ENCODE results near the gene NKAIN2. TPM values are rescaled to one million over a fixed set of nuclear protein-coding genes. Genes with fewer than 3 reads are reported as not detected.

The NKAIN2 gene
- total RNA-seq, 2 donors from 2014 or later, result 0.29 TPM; not detected in 1

GRCh38 chr6:124438546-124439065 lies 634.9 kb downstream of the NKAIN2 start:
- Mint-ChIP-seq H3K27ac (no peak overlapping the region), H3K27me3 (ENCODE audit: insufficient read depth) (peaks cover 2% of the 10 kb centered on the region), H3K4me1 (peaks cover 7% of the 10 kb centered on the region), H3K36me3 (ENCODE audit: low read depth) (no peaks in the 10 kb centered on the region), H3K4me3 (no peak overlapping the region), H3K9me3 (no peaks in the 10 kb centered on the region)
- Histone ChIP-seq H3K9ac (ENCODE audit: extremely low read depth, low read length, poor library complexity, severe bottlenecking) (no peak overlapping the region), H3K4me1 (ENCODE audit: control insufficient read depth, insufficient read depth, low read length) (peaks cover 3% of the 10 kb centered on the region), H3K27me3 (ENCODE audit: control insufficient read depth, insufficient read depth, low read length, poor library complexity, severe bottlenecking) (no peaks in the 10 kb centered on the region), H3K27ac (ENCODE audit: low read depth, low read length) (no peak overlapping the region), H3K4me3 (ENCODE audit: low read length) (no peak overlapping the region), H3K36me3 (ENCODE audit: control insufficient read depth, insufficient read depth, low read length) (no peaks in the 10 kb centered on the region), H3K9me3 (ENCODE audit: control insufficient read depth, low read length) (no peaks in the 10 kb centered on the region)
- TF ChIP-seq, protein P1, sequence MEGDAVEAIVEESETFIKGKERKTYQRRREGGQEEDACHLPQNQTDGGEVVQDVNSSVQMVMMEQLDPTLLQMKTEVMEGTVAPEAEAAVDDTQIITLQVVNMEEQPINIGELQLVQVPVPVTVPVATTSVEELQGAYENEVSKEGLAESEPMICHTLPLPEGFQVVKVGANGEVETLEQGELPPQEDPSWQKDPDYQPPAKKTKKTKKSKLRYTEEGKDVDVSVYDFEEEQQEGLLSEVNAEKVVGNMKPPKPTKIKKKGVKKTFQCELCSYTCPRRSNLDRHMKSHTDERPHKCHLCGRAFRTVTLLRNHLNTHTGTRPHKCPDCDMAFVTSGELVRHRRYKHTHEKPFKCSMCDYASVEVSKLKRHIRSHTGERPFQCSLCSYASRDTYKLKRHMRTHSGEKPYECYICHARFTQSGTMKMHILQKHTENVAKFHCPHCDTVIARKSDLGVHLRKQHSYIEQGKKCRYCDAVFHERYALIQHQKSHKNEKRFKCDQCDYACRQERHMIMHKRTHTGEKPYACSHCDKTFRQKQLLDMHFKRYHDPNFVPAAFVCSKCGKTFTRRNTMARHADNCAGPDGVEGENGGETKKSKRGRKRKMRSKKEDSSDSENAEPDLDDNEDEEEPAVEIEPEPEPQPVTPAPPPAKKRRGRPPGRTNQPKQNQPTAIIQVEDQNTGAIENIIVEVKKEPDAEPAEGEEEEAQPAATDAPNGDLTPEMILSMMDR (conservative IDR thresholded peaks at IDR 0.05), result no peak
- DNase-seq, result no peak
- WGBS, 2 experiments (ENCODE audit: insufficient coverage in 1 of 2, insufficient read length in 1 of 2), result 88 to 90% methylated on average over 3 to 4 of the region's 4 CpGs

GRCh38 chr6:124441450-124441849 lies 637.8 kb downstream of the NKAIN2 start:
- Mint-ChIP-seq H3K4me3 (no peak overlapping the region), H3K27me3 (ENCODE audit: insufficient read depth) (peaks cover 2% of the 10 kb centered on the region), H3K4me1 (peaks cover 7% of the 10 kb centered on the region), H3K9me3 (no peaks in the 10 kb centered on the region), H3K27ac (no peak overlapping the region), H3K36me3 (ENCODE audit: low read depth) (no peaks in the 10 kb centered on the region)
- no peaks in the 10 kb centered on the region for H3K9me3 ChIP-seq (ENCODE audit: control insufficient read depth, low read length)
- DNase-seq, result no peak
- no peak overlapping the region for H3K4me3 ChIP-seq (ENCODE audit: low read length)
- no peaks in the 10 kb centered on the region for H3K36me3 ChIP-seq (ENCODE audit: control insufficient read depth, insufficient read depth, low read length)
- no peaks in the 10 kb centered on the region for H3K27me3 ChIP-seq (ENCODE audit: control insufficient read depth, insufficient read depth, low read length, poor library complexity, severe bottlenecking)
- H3K27ac ChIP-seq (ENCODE audit: low read depth, low read length), result no peak overlapping the region
- TF ChIP-seq, protein P1 (conservative IDR thresholded peaks at IDR 0.05), result no peak
- 94 to 95% methylated on average over 2 of the region's 3 CpGs for WGBS, 2 experiments (ENCODE audit: insufficient coverage in 1 of 2, insufficient read length in 1 of 2)
- no peak overlapping the region for H3K9ac ChIP-seq (ENCODE audit: extremely low read depth, low read length, poor library complexity, severe bottlenecking)
- H3K4me1 ChIP-seq (ENCODE audit: control insufficient read depth, insufficient read depth, low read length), result peaks cover 3% of the 10 kb centered on the region

- peaks cover 2% of the 10 kb centered on the region for H3K4me1 ChIP-seq (ENCODE audit: control insufficient read depth, insufficient read depth, low read length)
- TF ChIP-seq, protein P1 (conservative IDR thresholded peaks at IDR 0.05), result no peak
- Mint-ChIP-seq H3K27me3 (ENCODE audit: insufficient read depth) (peaks cover 2% of the 10 kb centered on the region), H3K9me3 (no peaks in the 10 kb centered on the region), H3K36me3 (ENCODE audit: low read depth) (no peaks in the 10 kb centered on the region), H3K4me1 (peaks cover 1% of the 10 kb centered on the region), H3K27ac (no peak overlapping the region), H3K4me3 (no peak overlapping the region)
- no peak overlapping the region for H3K4me3 ChIP-seq (ENCODE audit: low read length)
- no peaks in the 10 kb centered on the region for H3K9me3 ChIP-seq (ENCODE audit: control insufficient read depth, low read length)
- no peaks in the 10 kb centered on the region for H3K27me3 ChIP-seq (ENCODE audit: control insufficient read depth, insufficient read depth, low read length, poor library complexity, severe bottlenecking)
- no peak overlapping the region for H3K9ac ChIP-seq (ENCODE audit: extremely low read depth, low read length, poor library complexity, severe bottlenecking)
- no peak overlapping the region for H3K27ac ChIP-seq (ENCODE audit: low read depth, low read length)
- 88 to 100% methylated on average over 1 to 2 of the region's 2 CpGs for WGBS, 2 experiments (ENCODE audit: insufficient coverage in 1 of 2, insufficient read length in 1 of 2)
- no peaks in the 10 kb centered on the region for H3K36me3 ChIP-seq (ENCODE audit: control insufficient read depth, insufficient read depth, low read length)
- DNase-seq, result no peak
Measured at GRCh38 chr6:124443541-124443940, 639.9 kb downstream of the NKAIN2 start.
